GM18499 (cell line): Measurements from ENCODE around the gene PLCD3.

Experiments used
- ATAC-seq: cut with Tn5 transposase; IDR thresholded peaks from one replicate; pipeline ENCODE4 v1.9.1; 2021; ENCODE audit warnings: moderate number of reproducible peaks; ENCODE audit not compliant: insufficient read depth, unreplicated experiment

PLCD3 gene

GRCh38 chr17:45149669-45150664 is 17.7 kb upstream of the PLCD3 start:
- no peak for ATAC-seq

- no peak for ATAC-seq
These were observed 16.8 kb upstream of the PLCD3 start for GRCh38 chr17:45149037-45149668.

DNA sequence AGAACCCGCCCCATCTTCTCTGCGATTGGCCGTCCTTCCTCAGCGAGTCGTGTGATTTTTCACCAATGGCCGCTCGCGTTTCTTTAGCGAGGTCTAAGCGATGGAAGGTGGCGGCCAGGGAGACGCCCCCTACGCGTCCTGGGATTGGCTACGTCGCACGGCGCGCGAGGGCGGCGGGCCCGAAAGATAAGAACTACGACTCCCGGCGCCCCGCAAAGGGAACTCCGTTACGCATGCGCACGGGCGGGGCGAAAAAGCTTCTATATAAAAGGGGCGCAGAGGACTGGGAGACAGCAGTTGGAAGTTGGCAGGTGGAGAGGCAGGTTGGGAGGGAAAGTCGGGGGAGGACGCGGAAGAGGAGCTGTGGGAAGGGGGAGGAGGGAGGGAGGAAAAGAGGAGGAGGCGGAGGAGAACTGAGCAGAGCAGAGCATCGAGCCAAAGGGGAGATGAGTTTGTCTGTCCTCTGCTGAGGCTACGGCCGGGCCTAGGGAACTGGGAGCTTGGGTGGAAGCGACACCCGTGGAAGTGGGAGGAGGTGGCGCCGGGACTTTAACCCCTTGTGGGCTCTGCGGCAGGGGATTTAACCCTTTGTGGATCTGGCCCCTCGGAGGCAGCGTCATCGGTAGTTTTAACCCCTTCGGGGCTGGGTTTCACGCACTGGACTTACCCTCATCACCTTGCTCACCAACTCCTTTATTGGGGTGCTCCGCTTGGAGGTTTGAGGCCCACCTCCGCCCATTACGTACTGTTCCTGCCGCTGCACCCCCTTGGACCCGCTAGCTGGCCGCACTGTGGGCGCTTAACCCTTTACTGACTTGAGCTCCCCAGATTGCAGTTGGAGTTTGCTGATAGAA is 16.1 kb upstream of the PLCD3 start, which contains the start of gene HEXIM1:
Gene HEXIM1, plus strand, starts transcription at position 293 of the 854 bp plus-strand sequence. CDS start 716 bp downstream, outside the sequence.
- peak; percentile 36 for ATAC-seq

DNA sequence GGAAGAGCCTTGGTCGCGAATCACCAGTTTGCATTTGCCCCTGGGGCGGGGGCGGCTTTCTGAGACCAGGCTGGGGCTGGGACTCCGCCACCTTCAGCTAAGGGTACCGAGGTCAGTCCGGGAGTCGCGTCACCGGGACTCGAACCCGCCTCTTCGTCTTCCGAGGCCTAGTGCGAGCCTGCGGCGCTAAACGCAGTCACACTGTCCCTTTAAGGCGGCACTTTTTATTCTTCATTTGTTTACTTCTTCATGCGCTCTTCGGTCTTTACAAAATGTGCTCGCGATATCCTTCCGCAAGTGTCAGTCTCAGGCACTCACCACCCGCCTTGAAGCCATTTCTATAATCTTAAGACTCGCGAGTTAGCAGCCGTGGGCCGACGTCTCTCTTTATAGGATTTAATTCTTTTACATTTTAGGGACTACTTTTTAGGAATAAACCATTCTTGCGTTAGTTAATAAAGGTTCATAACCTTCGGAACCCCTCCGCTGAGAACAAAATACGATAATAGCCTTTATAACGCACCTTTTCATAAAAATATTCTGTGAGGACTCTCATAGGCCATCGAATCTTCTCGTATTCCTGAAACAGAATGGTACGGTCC is 15.4 kb upstream of the PLCD3 start:
- ATAC-seq, result no peak

- no peak for ATAC-seq
These were observed 14.7 kb upstream of the PLCD3 start for GRCh38 chr17:45146890-45147580.

DNA sequence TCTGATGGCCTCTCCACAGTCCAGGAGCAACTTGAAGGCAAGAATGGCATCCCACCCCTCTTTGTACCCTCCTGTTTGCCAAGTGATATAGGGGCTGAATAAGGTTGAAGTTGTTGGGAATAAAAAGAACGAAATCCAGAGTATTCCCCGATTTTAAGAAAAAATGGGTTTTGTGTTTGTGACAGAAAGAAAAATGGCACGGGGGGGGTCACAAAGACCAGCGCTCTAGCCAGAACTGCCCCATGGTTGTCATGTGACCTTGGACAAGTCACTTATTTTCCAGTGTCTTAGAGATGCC is 14.2 kb upstream of the PLCD3 start:
- ATAC-seq, result no peak

GRCh38 chr17:45146166-45146565 is 13.9 kb upstream of the PLCD3 start:
- no peak for ATAC-seq

GRCh38 chr17:45145035-45145389 is 12.7 kb upstream of the PLCD3 start:
- no peak for ATAC-seq

DNA sequence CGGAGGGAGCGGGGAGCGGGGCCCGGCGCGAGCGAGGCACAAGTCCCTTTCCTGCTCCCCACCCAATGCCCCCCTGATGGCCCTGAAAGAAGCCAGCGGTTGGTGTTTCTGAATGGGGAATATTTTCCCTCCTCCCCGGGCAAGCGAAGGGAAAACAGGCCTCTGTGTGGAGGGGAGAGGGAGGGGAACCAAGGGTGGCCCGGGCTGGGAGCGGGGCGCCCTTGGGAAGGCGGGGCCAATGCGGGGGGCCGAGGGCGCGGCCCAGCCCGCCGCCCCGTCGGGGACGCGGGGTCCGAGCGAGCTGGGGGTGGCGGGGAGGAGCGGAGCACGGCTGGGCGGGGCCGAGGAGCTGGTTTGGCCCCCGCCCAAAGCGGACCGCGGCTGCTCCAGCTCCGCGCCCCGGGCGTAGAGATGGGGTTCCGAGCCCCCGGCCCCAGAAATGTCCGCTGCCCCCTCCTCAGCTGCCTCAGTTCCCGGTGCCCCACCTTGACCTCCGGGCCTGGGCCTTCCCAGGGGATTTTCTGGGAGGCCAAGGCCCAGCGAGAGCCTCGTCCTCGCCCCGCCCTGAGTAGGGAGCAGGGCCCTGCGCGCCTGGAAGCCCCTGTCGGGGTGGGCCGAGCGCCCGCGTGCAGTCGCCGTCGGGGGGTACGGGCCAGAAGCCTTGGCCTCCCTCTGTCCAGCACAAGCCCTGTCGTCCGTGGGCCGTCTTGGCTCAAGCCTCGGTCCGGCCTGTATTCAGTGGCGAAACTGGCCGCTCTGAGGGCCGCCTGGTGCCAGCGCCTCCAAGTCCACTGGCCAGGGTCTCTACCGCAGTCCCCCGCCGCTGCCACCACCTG is 12.1 kb upstream of the PLCD3 start:
- no peak for ATAC-seq

GRCh38 chr17:45143767-45144198 is 11.5 kb upstream of the PLCD3 start:
- no peak for ATAC-seq

GRCh38 chr17:45143094-45143670 is 10.9 kb upstream of the PLCD3 start:
- ATAC-seq, result no peak

DNA sequence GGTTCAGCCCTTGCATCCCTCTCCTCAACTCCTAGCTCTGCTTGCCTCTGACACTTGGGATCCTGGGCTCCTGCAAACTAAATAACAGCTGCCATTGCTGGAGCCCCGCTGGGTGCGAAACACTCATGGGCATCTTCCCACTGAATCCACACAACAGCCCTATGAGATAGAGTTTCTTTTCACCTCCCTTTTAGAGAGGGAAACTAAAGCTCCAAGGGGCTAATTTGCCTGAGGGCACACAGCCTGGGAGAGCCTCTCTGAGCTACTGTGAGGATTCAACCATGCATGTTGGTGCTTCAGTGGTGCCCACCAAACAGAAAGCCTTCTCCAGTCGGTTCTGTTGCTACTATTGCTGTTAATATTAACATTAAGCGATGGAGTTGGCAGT is 7.2 kb upstream of the PLCD3 start:
- no peak for ATAC-seq

DNA sequence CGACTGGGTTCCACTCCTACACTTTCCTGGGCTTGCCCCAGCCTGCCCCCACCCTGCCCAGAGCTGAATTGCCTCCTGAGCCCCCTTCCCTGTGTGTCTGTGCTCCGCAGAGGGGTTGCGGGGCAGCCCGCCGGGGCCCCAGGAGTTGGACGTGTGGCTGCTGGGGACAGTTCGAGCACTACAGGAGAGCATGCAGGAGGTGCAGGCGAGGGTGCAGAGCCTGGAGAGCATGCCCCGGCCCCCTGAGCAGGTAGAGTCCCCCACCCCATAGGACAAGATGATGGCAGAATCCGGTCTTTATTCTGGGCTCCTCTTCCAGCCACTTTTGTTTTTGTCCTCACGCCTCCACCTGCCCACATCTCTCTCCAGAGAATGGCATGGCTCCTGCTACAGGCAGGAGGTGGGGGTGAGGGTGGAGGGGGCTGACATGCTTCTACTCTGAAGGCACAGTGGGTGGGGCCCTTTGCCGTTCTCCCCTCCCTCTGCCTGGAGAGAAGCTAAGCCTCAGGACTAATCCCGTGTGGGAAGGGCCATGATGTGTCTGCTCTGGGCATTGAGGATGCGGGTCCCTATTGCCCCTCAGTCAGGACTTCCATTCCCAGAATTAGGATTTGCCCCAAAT is 6.7 kb upstream of the PLCD3 start:
- no peak for ATAC-seq

DNA sequence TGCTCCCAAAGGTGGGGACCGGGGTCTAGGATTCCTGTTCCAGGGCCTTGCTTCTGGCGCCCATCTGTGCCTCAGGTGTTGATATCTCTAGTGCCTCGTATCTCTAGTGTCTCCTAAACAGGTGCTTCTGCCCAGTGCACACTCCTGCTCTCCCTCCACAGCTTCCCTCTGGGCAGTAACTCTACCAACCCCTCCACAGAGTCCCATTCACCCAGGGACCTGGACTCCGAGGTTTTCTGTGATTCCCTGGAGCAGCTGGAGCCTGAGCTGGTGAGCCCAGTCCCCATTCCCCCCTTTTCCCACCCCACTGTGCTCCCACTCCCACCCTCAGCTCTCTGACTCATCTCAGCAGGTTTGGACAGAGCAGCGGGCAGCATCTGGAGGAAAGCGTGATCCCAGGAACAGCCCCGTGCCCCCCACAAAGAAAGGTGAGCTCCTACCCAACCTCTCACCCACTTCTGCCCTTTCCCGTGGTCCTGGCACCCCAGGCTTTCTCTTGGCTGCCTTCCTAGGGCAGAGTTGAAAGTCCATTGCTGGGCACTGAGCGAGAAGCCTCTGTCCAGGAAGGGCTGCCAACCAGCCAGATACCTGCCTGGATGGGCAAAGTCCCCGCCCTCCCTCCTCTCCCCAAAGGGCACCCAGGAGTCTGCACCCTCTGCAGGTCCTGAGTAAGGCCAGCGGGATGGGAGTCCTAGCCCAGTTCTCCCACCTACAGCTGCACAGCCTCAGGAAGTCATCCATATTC is 5.4 kb upstream of the PLCD3 start:
- ATAC-seq, result no peak

DNA sequence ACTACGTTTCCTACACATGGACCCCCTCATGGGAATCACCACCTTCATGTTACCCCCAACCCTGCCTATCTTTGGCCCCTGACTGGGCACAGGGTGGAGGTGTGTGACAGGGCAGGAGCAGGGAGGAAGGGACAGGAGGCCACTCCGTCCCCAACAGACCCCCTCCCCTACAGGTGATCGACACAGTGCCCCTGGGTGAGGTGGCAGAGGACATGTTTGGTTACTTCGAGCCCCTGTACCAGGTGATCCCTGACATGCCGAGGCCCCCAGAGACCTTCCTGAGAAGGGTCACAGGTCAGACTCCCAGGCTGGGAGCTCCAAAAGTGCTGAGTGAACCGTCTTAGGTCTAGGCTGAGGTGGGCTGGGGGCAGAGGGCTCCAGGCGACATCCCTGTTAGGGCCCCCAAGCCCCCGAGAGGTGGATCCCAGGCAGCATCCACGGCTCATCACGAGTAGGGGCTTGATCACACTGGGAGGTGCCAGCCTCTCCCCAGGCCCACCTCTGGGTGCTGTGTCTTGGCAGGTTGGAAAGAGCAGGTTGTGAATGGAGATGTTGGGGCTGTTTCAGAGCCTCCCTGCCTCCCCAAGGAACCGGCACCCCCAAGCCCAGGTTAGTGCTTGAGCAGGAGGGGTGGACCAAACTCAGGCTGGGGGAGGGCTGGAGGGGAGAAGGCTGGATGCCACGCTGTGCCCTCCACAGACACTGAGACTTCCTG is 4.7 kb upstream of the PLCD3 start:
- no peak for ATAC-seq

- no peak for ATAC-seq
These were observed 3.9 kb upstream of the PLCD3 start for GRCh38 chr17:45135978-45136791.
